Suprapubic skin (tissue), 4 donors: ENCODE results near the gene PPP1R9A. TPM values are rescaled to one million over a fixed set of nuclear protein-coding genes. Genes with fewer than 3 reads are reported as not detected.
"Not testable (repeated sequence)": the region's sequence is repeated elsewhere in the genome, so short reads cannot be mapped to it uniquely, and the experiment has no call there.

Experiments
- DNase-seq, 2 donors: peaks; one replicate each; pipeline ENCODE4 v3.0.0-alpha.2; 2019; ENCODE audit warnings: low spot score in 2 of 2
- H3K27ac ChIP-seq: fragments of 200-600 bp; sonication (generic); one replicate; pipeline ENCODE4 v1.5.1; 2019
- H3K27me3 ChIP-seq: fragments of 200-600 bp; sonication (generic); one replicate; pipeline ENCODE4 v1.5.1; 2019
- H3K36me3 ChIP-seq: fragments of 200-600 bp; sonication (generic); one replicate; pipeline ENCODE4 v1.5.1; 2019
- H3K4me1 ChIP-seq: fragments of 200-600 bp; sonication (generic); one replicate; pipeline ENCODE4 v1.5.1; 2019
- H3K4me3 ChIP-seq: fragments of 200-600 bp; sonication (generic); one replicate; pipeline ENCODE4 v1.5.1; 2019; ENCODE audit warnings: mild to moderate bottlenecking
- H3K9me3 ChIP-seq: fragments of 200-600 bp; sonication (generic); one replicate; pipeline ENCODE4 v1.5.1; 2019
- EP300 ChIP-seq: sonication (generic); formaldehyde crosslinking; IDR thresholded peaks from one replicate; pipeline ENCODE4 v1.6.1; 2017; ENCODE audit warnings: antibody characterized with exemption
- POLR2A ChIP-seq, 2 donors: fragments of 450-650 bp; IDR thresholded peaks; one replicate each; pipeline ENCODE4 v1.6.1; 2017; ENCODE audit warnings: antibody characterized with exemption in 2 of 2, mild to moderate bottlenecking in 2 of 2, moderate library complexity in 2 of 2
- POLR2AphosphoS5 ChIP-seq, 3 donors: sonication (generic); formaldehyde crosslinking; IDR thresholded peaks; one replicate each; pipeline ENCODE4 v1.6.1; 2017; ENCODE audit warnings: antibody characterized with exemption in 3 of 3
- WGBS: methylation state at CpG from one replicate; pipeline ENCODE4 v1.1.5; 2018; 5-methylcytosine and 5-hydroxymethylcytosine counted together
- total RNA-seq, 4 donors: library from RNA; depleted of rRNA; stranded (reverse); fragments of >200 nt; gene quantifications; one replicate each; pipeline ENCODE4 v1.1.0, GENCODE V29; 2016
- TF ChIP-seq, protein P1 (sequence below), 2 donors: fragments of 200-600 bp in 1 of 2; fragments of 450-650 bp in 1 of 2; sonication (generic) in 1 of 2; IDR thresholded peaks; one replicate each; pipeline ENCODE4 v1.5.1; 2016 to 2019; ENCODE audit warnings: antibody characterized with exemption in 2 of 2, mild to moderate bottlenecking in 1 of 2, moderate library complexity in 1 of 2

PPP1R9A gene
- total RNA-seq, 4 donors from 2014 or later: 0.49 to 8.6 (median 2.5) TPM

DNA sequence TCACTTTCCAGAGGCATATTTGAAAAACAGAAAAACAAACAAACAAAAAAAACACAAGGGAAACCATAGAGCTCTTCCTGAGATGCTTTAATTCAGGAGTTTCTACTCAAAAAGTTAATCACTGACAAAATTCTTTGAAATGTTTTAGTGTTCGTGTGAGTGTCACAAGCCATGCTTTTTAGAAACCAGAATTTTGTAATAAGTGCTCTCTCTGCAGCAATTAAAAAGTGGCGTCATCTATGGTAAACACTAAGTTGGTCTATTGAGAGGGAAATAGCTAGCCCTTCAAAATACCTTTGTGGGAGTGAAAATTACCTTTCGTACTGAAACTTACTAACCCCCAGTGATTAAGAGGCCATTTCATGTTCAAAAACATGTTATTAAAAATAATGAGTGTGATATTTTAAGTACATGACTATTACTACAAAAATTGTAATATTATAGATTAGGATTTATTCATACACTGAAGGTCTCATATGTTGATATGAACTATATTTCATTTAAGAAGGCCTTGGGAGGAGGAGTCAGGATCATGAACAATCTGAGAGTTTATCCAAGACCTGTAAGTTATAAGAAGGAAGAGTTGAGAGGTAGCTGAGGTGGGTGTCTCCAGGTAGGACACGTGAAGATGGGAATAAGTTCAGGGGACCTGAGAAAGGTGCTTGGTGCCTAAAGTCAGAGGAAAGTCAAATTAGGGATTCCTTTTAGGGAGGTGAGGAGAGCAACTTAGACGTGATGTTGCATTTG is 94.6 kb downstream of the PPP1R9A start:
- no peak overlapping the region for H3K27ac ChIP-seq
- 91% methylated on average over 5 of the region's 5 CpGs for WGBS
- H3K27me3 ChIP-seq: no peaks in the 10 kb centered on the region
- no peaks in the 10 kb centered on the region for H3K9me3 ChIP-seq
- no peaks in the 10 kb centered on the region for H3K4me1 ChIP-seq
- no peak overlapping the region for H3K4me3 ChIP-seq
- no peak for TF ChIP-seq EP300
- no peak for DNase-seq
- no peaks in the 10 kb centered on the region for H3K36me3 ChIP-seq

DNA sequence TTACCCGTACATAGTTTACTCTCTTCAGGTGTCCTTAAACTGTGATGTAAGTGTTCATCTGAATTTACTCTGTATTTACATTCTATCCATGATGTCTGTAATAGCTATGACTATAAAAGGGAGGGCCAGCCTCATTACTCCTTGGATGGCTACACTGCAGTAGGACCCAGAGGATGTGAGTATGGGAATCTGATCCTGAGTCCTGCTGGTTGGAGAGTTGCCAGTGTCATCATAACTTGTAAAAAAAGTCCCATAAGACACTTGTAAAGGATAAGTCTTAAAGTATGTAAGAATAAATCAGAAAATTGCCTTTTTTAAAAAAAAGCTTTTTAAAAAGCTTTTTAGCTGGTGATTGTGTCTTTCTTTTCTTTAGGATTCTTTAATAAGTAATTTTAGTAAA is 95.4 kb downstream of the PPP1R9A start:
- 91% methylated on average over 1 of the region's 1 CpG for WGBS
- no peaks in the 10 kb centered on the region for H3K9me3 ChIP-seq
- no peaks in the 10 kb centered on the region for H3K27me3 ChIP-seq
- H3K4me3 ChIP-seq: no peak overlapping the region
- no peak for DNase-seq
- H3K4me1 ChIP-seq: no peaks in the 10 kb centered on the region
- no peak for TF ChIP-seq EP300
- TF ChIP-seq, protein P1, sequence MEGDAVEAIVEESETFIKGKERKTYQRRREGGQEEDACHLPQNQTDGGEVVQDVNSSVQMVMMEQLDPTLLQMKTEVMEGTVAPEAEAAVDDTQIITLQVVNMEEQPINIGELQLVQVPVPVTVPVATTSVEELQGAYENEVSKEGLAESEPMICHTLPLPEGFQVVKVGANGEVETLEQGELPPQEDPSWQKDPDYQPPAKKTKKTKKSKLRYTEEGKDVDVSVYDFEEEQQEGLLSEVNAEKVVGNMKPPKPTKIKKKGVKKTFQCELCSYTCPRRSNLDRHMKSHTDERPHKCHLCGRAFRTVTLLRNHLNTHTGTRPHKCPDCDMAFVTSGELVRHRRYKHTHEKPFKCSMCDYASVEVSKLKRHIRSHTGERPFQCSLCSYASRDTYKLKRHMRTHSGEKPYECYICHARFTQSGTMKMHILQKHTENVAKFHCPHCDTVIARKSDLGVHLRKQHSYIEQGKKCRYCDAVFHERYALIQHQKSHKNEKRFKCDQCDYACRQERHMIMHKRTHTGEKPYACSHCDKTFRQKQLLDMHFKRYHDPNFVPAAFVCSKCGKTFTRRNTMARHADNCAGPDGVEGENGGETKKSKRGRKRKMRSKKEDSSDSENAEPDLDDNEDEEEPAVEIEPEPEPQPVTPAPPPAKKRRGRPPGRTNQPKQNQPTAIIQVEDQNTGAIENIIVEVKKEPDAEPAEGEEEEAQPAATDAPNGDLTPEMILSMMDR (IDR thresholded peaks at IDR 0.05): no peak
- no peak for TF ChIP-seq POLR2AphosphoS5 (IDR thresholded peaks at IDR 0.05)
- TF ChIP-seq POLR2A (IDR thresholded peaks at IDR 0.05): no peak
- H3K36me3 ChIP-seq: no peaks in the 10 kb centered on the region
- H3K27ac ChIP-seq: no peak overlapping the region

DNA sequence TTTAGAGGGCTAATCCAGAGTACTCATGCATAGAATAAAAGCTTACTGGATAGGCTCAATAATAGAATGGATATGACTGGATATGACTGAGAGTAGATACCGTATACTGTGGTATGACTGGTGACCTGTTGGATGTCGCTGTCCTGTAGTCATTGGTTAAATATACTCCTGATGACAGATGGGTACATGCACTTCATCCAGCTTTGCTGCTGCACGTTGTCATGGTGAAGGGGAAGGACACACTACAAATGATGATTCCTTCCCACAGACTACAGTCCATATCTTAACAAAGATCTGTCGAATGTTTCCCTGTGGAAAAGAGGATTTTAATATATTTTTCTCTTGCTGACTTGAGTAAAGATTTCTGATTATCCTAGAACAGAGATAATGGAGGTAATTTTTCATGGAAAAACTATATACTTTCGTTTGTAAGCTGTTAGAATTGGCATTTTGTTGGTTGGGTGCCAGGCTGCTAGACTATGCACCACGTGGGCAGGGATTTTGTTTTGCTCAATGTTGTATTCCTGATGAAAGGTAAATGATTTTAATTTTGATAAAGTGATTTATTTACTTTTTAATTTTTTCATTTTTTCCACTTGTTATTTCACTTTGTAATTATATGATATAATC is 97.3 kb downstream of the PPP1R9A start:
- Histone ChIP-seq H3K4me1 (no peaks in the 10 kb centered on the region), H3K27me3 (no peaks in the 10 kb centered on the region), H3K27ac (no peak overlapping the region), H3K36me3 (no peaks in the 10 kb centered on the region), H3K9me3 (no peaks in the 10 kb centered on the region), H3K4me3 (no peak overlapping the region)
- DNase-seq: no peak
- whole genome bisulfite sequencing: 54% methylated on average over 6 of the region's 6 CpGs
- TF ChIP-seq POLR2A (IDR thresholded peaks at IDR 0.05) (no peak), EP300 (no peak), POLR2AphosphoS5 (IDR thresholded peaks at IDR 0.05) (no peak)
- TF ChIP-seq, protein P1 (IDR thresholded peaks at IDR 0.05): no peak

DNA sequence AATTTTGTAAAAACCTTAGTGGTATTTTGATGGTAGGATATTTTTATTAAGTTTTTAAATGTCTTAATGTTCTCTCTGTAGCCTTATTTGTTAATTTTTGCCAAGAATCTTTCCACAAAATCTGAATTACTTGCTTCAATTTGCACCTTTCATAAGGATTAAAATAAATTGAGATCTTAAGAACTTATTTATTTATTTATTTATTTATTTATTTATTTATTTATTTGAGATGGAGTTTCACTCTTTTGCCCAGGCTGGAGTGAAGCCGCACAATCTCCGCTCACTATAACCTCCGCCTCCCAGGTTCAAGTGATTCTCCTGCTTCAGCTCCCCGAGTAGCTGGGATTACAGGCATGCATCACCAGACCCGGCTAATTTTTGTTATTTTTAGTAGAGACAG is 98.6 kb downstream of the PPP1R9A start:
- H3K27ac ChIP-seq: no peak overlapping the region
- H3K9me3 ChIP-seq: no peaks in the 10 kb centered on the region
- 94% methylated on average over 5 of the region's 5 CpGs for WGBS
- H3K36me3 ChIP-seq: no peaks in the 10 kb centered on the region
- no peak overlapping the region for H3K4me3 ChIP-seq
- no peaks in the 10 kb centered on the region for H3K27me3 ChIP-seq
- no peaks in the 10 kb centered on the region for H3K4me1 ChIP-seq
- TF ChIP-seq POLR2AphosphoS5 (IDR thresholded peaks at IDR 0.05): no peak
- no peak for TF ChIP-seq POLR2A (IDR thresholded peaks at IDR 0.05)
- TF ChIP-seq, protein P1 (IDR thresholded peaks at IDR 0.05): no peak
- TF ChIP-seq EP300: no peak
- no peak for DNase-seq

DNA sequence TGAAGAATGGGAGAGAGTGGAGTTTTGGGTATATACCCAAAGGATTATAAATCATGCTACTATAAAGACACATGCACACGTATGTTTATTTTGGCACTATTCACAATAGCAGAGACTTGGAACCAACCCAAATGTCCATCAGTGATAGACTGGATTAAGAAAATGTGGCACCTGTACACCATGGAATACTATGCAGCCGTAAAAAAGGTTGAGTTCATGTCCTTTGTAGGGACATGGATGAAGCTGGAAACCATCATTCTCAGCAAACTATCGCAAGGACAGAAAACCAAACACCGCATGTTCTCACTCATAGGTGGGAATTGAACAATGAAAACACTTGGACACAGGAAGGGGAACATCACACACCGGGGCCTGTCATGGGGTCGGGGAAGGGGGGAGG is 101.4 kb downstream of the PPP1R9A start:
- H3K4me3 ChIP-seq, H3K27ac ChIP-seq, DNase-seq, H3K27me3 ChIP-seq, H3K4me1 ChIP-seq, H3K36me3 ChIP-seq, H3K9me3 ChIP-seq: not testable (repeated sequence)
- WGBS: 93% methylated on average over 6 of the region's 6 CpGs

DNA sequence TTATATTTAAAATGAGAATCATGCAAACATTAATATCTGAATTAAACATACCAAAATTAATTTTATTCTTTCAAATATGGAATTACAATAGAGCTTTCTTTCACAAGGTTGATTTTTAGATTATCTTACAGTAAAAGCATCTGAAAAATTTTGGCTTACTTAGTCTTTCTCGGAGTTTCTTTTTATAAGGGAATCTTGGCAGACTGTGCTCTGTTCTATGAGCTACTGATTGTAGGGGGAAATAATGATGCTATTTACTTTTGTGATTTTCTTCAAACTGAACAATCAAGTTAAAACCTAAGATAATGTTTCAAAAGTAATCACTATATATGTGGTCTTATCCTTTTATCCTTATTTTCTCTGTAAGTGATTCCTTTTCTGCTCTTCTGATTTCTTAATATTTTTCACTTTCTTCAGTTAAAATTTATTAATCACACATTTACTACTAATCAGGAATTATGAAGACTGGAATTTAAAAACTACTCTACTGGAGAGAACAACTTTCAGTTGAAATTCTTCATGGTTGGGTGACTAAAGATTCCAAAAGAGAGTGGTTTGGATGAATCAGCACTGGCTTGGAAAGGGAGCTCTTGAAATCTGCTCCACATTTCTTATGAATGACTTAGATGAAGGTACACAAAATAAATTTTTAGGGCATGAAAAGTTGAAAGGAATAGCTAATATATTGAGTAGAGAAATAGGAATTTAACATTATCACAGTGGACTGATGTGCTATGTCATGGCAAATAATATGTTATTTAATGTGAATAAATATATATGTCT is 103.9 kb downstream of the PPP1R9A start:
- Histone ChIP-seq H3K4me1 (no peaks in the 10 kb centered on the region), H3K9me3 (no peaks in the 10 kb centered on the region), H3K27ac (no peak overlapping the region), H3K27me3 (no peaks in the 10 kb centered on the region), H3K36me3 (no peaks in the 10 kb centered on the region), H3K4me3 (no peak overlapping the region)
- no peak for DNase-seq
- TF ChIP-seq EP300 (no peak), POLR2A (IDR thresholded peaks at IDR 0.05) (no peak), POLR2AphosphoS5 (IDR thresholded peaks at IDR 0.05) (no peak)
- TF ChIP-seq, protein P1 (IDR thresholded peaks at IDR 0.05): no peak
- 29% methylated on average over 1 of the region's 1 CpG for WGBS
